ENCODE measurements around the gene SMIM33. TPM values are rescaled to one million over a fixed set of nuclear protein-coding genes. Genes with fewer than 3 reads are reported as not detected.
"Not testable (repeated sequence)": the region's sequence is repeated elsewhere in the genome, so short reads cannot be mapped to it uniquely, and the experiment has no call there.

SMIM33 gene
- total RNA-seq, 1 donor from 2014 or later: not detected

DNA sequence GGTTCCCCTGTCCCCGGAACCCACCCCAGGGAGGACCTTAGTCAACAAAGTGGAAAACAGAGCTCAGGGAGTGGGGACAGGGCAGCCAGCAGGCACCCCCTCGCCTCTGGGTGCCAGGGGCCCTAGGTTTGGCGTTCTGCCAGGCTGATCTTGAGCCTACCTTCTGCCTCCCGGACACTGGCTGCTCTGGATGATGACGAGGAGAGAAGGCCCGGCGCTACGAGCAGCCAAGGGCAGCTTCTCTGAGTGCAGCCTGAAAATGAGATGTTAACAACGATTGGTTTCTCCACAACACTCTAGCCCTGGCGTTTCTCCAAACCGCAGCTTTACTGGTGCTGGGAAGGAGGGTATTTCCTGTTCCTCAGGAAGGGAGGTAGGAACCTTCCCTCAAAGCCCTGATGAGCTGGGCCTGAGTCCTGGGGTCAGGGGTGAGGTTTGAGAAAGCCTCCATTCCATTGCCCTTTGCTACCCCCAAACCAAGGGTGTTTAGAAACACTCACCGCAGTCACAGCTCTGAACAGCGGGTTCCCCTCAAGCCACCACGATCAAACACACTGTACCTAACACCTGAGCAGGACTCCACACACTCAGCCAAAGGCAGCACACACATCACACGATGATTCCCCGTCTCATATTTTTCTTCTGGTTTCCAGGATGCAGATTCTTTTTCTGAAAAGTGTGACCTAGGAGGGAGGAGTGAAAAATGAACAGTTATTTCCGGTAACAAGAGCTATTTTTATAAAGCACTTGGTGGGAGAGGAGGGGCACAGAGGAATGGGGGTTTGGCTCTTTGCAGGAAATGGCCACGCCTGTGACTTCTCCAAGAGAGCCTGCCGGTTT, 11.5 kb downstream of the SMIM33 start, which contains the start of gene STING1:
Gene STING1, minus strand, starts transcription at position 709 of the 840 bp plus-strand sequence. CDS start 1,054 bp downstream, outside the sequence.
- Histone ChIP-seq H3K27me3 (ENCODE audit: control insufficient read depth, insufficient read depth, low read length) (no peaks in the 10 kb centered on the region), H3K36me3 (ENCODE audit: control insufficient read depth, insufficient read depth, low read length) (no peaks in the 10 kb centered on the region), H3K4me3 (ENCODE audit: low read depth, low read length) (peak within 1 kb of the TSS; percentile 9)
- DNase-seq (ENCODE audit: low read depth): peak; percentile 78
- TF ChIP-seq CTCF (IDR thresholded peaks at IDR 0.05; ENCODE audit: insufficient read depth, low read length, poor library complexity, severe bottlenecking): no peak

- not testable (repeated sequence) for H3K36me3 ChIP-seq (ENCODE audit: control insufficient read depth, insufficient read depth, low read length); H3K4me3 ChIP-seq (ENCODE audit: low read depth, low read length); H3K27me3 ChIP-seq (ENCODE audit: control insufficient read depth, insufficient read depth, low read length); DNase-seq (ENCODE audit: low read depth)
Observed at GRCh38 chr5:139482890-139483208, 12.0 kb downstream of the SMIM33 start.

- no peak for DNase-seq (ENCODE audit: low read depth)
- Histone ChIP-seq H3K27me3 (ENCODE audit: control insufficient read depth, insufficient read depth, low read length) (no peaks in the 10 kb centered on the region), H3K36me3 (ENCODE audit: control insufficient read depth, insufficient read depth, low read length) (no peaks in the 10 kb centered on the region), H3K4me3 (ENCODE audit: low read depth, low read length) (no peak overlapping the region)
- TF ChIP-seq CTCF (IDR thresholded peaks at IDR 0.05; ENCODE audit: insufficient read depth, low read length, poor library complexity, severe bottlenecking): no peak
Observed at GRCh38 chr5:139486201-139486600, 15.4 kb downstream of the SMIM33 start.

GRCh38 chr5:139488260-139488659, 17.5 kb downstream of the SMIM33 start:
- Histone ChIP-seq H3K4me3 (ENCODE audit: low read depth, low read length) (no peak overlapping the region), H3K27me3 (ENCODE audit: control insufficient read depth, insufficient read depth, low read length) (no peaks in the 10 kb centered on the region), H3K36me3 (ENCODE audit: control insufficient read depth, insufficient read depth, low read length) (no peaks in the 10 kb centered on the region)
- no peak for DNase-seq (ENCODE audit: low read depth)
- no peak for TF ChIP-seq CTCF (IDR thresholded peaks at IDR 0.05; ENCODE audit: insufficient read depth, low read length, poor library complexity, severe bottlenecking)

GRCh38 chr5:139492700-139493192, 21.9 kb downstream of the SMIM33 start:
- Histone ChIP-seq H3K36me3 (ENCODE audit: control insufficient read depth, insufficient read depth, low read length) (no peaks in the 10 kb centered on the region), H3K27me3 (ENCODE audit: control insufficient read depth, insufficient read depth, low read length) (no peaks in the 10 kb centered on the region), H3K4me3 (ENCODE audit: low read depth, low read length) (no peak overlapping the region)
- TF ChIP-seq CTCF (IDR thresholded peaks at IDR 0.05; ENCODE audit: insufficient read depth, low read length, poor library complexity, severe bottlenecking): no peak
- DNase-seq (ENCODE audit: low read depth): no peak

DNA sequence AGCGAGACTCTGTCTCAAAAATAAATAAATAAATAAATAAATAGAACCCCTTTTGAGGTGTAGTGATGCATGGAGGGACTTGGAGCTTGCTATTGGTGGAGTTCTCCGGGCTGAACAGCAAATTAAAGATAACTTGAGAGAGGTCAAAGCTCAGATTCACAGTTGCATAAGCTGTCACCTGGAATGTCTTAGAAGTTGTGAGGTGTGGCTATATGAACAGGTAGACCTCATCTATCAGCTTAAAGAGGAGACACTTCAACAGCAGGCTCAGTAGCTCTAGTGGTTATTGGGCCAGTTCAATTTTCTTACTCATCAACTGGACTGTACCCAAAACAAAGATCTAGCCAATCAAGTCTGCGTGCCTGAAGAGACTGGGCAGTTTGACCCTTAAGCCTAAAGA, 23.5 kb downstream of the SMIM33 start:
- Histone ChIP-seq H3K4me3 (ENCODE audit: low read depth, low read length) (no peak overlapping the region), H3K27me3 (ENCODE audit: control insufficient read depth, insufficient read depth, low read length) (no peaks in the 10 kb centered on the region), H3K36me3 (ENCODE audit: control insufficient read depth, insufficient read depth, low read length) (no peaks in the 10 kb centered on the region)
- no peak for DNase-seq (ENCODE audit: low read depth)
- no peak for TF ChIP-seq CTCF (IDR thresholded peaks at IDR 0.05; ENCODE audit: insufficient read depth, low read length, poor library complexity, severe bottlenecking)

All from kidney epithelial cell (primary cell).